ENCODE data around the gene TGIF1. TPM values are rescaled to one million over a fixed set of nuclear protein-coding genes. Genes with fewer than 3 reads are reported as not detected.

TGIF1 gene
- total RNA-seq, 1 experiment from 2014 or later: 61.9 TPM

DNA sequence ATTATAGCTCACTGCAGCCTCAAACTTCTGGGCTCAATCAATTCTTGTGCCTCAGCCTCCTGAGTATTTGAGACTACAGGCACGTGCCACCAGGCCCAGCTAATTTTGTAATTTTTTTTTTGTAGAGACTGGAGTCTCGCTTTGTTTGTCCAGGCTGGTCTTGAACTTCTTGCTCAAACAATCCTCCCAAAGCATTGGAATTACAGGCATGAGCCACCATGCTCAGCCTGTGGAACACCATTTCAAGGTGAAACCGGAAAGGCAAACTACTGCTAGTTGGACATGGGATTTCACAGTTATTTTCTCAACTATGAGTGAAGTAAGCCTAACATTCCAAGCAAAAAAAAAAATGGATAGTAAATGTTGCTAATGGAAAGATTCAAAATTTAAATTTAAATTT is 20.9 kb upstream of the TGIF1 start:
- DNase-seq (ENCODE audit: low read depth): no peak

DNA sequence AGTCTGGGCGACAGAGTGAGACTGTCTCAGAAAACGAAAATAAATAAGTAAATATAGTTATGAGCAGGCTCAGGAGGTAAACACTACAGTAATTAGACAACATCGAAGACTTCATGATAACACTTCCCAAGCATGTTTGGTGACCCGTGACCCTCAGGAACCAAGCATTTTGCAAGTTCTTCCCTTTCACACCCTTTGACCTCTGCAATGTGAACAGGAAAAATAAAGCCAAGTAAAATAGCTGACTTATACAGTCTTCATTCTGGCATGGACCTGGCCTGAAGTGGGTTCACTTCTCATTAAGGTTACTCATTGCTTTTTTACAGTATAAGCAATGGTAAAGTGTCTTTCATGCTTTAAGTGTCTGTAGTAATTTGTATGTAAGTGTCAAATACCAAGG is 15.3 kb upstream of the TGIF1 start:
- no peak for DNase-seq (ENCODE audit: low read depth)

DNA sequence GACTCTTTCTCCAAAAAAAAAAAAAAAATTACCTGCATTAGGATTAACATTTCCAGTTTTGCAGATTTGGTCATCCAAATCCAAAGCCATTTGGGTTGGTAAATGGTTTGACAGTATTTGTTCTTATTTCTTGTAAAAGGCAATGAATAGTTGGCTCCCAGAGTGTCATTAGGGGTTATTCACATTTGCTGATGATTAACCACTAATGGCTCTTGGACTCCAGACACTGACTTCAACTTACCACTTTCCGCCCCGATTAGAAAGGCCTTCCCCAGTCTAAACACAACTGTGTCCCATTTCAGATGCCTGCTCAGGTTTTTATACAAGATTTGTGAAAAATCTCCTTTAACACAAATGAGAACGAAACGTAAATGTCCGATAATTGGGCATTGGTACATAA is 9.6 kb upstream of the TGIF1 start:
- no peak for DNase-seq (ENCODE audit: low read depth)

DNA sequence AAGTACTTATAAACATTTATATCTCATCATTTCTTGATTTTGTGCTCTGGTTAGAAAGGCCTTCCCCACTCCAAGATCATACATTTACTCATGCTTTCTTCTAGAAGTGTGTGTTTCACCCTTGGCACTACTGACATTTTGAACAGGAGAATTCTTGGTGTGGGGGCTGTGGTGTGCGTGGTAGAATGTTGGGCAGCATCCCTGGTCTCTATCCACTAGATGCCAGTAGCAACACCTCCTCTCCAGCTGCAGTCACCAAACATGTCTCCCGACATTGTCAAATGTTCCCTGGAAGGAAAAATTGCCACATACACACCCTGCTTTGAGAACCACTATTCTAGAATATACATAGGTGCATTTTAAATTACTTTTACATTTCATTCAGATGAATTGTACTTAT is 8.7 kb upstream of the TGIF1 start:
- peak; percentile 59 for DNase-seq (ENCODE audit: low read depth)

DNA sequence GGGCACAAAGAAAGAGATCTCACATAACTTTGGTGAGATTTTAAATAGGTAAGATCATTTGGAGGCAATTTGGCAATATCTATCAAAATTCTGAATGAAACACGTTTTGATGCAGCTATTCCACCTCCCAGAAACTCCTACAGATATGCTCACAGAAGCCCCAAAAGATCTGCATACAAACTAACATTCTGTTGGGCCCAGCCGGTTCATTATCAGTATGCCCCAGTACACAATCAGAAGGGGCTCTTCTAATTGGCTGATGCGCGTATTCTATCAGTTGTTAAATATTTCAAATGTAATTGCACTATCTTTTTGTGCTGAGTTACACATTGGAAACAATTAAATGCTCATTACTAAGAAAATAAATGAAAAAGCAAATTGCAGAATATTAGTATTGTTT is 7.1 kb upstream of the TGIF1 start:
- DNase-seq (ENCODE audit: low read depth): no peak

DNA sequence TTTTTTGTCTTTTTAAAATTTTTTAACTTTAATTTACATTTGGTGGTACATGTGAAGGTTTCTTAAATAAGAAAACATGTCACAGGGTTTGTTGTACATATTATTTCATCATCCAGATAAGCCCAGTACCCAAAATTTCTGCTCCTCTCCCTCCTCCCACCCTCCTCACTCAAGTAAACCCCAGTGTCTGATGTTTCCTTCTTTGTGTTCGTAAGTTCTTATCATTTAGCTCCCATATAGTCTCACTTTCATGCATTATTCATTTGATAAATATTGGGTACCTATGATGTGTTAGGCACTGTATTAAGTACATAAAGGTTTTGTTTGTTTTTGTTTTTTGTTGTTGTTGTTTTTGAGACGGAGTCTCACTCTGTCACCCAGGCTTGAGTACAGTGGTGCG is 5.7 kb upstream of the TGIF1 start:
- no peak for DNase-seq (ENCODE audit: low read depth)

DNA sequence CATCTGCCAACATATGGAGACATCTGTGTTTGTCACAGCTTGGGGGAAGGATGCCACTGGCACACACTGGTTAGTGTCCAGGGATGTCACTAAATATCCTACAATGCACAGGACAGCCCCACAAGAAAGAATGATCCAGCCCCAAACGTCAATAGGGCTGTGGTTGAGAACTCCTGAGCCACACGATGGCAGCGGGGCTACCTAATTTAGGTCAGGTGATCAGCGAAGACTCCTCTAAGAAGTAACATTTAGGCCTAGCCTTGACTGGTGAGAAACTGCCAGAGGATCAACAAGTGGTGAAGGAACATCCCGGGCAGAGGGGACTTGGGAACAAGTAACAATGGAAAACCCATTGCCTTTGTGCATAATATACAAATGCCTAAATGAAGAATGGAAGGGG is 5.0 kb upstream of the TGIF1 start:
- no peak for DNase-seq (ENCODE audit: low read depth)

DNA sequence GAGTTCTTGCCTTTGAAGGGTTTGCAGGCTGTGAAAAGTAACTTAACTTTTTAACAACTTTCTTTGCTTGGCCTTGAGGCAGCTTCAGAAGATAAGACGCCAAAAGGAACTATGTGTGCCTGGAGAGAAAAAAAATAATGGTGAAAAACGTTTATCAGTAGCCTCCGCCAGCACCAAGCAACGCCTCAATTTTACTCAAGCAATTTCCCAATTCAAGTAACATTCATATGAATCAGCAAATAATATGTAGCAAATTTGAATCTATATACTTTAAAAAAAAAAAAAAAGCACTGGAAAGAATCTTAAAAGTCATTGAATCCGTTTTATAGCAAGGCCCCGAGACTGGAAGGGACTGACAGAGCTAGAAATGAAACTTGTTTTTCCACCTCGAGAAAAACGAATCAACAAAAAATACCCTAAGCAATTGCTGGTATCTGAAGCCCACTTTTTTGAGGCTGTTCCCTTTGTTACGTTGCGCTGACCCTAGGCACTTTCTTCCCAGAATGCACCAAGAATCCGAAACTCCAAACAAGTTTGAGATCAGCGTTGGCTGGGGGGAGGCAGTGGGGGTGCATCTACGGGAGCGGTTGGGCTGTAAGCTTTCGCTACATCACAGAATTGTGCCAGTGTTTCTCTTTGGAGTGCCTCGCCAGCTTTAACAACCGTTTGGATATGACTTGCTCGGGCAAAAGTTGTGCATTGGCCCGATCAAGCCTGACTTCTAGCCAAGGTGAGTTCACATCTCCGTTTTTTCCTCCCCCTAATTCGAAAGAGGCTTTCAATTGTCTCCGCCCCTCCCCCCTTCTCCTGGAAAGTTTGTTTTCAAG is 2.7 kb upstream of the TGIF1 start:
- peak; percentile 50 for DNase-seq (ENCODE audit: low read depth)

DNA sequence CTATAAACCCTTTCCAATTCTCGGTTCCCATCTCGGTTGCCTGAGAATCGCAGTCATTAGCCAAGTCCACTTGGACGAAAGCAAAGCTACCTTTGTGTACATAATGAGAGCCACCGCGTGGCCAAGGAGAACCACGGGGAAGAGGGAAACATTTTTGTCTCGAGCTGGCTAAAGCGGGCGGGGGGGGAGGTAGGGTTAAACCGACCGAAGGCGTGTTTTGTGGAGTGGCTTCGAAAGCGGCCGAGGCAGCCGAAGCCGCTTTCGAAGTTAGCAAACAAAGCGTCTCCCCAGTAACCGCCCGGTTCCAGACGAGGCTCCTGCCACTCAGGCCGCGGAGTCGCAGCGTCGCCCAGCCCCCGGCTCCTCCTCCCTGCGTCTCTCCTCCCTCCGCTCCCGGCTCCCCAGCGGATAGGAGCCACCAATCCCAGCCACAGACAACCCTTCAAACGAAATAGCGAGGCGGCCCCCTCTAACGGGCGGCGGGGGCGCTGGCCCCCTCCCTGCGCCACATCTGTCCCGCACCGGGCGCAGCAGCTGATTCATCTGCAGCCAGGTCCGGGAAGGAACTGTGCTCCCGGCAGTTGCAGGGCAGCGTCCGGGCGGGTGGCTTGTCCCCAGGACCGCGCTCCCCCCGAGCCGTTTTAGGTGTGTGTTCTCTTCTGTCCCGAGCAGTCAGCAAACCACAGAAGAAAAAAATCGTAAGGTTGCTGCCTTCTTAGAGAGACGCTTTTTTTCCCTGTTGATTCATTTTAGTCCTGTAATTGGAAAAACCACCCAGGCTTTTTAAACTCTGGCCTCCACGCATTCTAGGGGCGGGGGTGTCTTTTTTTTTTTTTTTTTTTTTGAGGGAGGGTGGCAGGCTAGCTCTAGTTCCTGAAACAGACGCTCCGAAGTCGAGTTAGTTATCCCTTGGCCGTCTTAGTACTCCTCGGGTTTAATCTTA is 1.8 kb upstream of the TGIF1 start:
- DNase-seq (ENCODE audit: low read depth): peak; percentile 99

DNA sequence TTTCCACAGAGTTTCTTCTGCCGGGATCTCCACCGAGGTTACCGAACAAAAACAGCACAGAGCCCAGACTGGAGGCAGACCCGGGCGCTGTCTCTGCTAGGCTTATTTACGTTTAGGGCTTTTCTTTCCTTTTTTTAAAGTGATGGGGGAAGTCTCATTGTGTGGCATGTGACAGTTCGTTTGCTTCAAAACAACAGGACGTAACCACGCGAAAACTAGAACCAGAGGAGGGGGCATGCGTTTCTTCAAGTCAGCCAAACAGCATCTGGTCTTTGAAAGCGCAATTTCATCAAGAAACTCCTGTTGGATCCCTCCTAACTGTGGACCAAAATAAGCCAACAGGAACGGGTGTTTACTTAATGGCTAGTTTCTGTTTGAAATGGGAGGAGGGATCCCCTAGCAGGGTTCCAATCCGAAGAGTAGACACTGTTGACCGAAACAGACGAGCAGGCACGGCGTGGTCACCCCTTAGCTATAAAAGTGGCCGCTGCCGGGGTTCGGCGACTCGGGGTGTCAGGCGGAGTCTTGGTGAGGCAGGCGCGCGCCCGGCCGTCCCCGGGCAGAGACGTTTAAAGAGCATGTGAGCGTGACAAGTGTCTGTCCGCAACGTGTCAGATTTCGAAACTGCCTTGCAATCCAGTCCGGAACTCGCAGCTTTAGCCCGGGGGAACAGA is 997 bp upstream of the TGIF1 start:
- DNase-seq (ENCODE audit: low read depth): no peak

DNA sequence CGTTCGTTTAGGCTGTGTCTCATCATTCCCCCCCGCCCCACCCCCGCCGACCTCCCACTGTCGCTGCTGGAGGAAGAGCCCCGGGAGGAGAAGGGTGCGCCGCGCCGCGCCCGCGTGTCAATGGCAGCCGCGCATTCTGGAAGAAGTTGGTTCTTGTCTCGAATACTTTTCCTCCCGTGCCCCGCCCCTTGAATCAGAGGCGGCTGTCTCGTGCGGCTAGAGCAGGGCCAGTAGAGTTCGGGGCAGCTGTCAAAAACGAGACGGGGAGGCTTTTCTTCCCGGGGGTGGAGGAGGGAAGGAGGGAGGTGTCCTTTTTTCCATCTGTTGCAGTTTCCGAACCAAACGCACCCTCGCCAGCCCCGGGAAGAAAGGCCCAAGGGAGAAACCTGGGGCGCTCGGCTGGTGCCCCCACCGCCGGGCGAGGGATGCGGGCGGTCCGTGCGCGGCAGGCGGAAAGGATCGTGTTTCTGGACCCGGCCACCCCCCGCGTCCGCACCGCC is 410 bp upstream of the TGIF1 start:
- peak; percentile 77 for DNase-seq (ENCODE audit: low read depth)

DNA sequence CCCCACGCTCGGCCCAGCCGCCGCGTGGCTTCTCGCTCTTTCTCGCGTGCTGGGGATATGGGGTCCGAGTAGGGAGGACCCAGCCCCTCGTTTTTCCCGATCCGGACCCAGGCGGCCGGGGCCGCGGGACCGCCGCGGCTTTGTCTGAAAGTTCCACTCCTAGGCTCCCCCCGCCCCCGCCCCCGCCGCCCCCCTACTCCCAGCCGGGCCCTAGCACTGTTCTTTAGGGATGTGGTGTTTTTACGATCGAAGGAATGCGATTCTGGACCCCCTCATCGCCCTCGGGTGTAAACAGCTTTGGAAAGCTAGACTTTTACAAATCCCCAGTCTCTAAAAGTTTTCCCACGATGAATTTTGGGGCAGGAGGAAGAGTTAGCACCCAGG is 819 bp downstream of the TGIF1 start:
- no peak for DNase-seq (ENCODE audit: low read depth)

DNA sequence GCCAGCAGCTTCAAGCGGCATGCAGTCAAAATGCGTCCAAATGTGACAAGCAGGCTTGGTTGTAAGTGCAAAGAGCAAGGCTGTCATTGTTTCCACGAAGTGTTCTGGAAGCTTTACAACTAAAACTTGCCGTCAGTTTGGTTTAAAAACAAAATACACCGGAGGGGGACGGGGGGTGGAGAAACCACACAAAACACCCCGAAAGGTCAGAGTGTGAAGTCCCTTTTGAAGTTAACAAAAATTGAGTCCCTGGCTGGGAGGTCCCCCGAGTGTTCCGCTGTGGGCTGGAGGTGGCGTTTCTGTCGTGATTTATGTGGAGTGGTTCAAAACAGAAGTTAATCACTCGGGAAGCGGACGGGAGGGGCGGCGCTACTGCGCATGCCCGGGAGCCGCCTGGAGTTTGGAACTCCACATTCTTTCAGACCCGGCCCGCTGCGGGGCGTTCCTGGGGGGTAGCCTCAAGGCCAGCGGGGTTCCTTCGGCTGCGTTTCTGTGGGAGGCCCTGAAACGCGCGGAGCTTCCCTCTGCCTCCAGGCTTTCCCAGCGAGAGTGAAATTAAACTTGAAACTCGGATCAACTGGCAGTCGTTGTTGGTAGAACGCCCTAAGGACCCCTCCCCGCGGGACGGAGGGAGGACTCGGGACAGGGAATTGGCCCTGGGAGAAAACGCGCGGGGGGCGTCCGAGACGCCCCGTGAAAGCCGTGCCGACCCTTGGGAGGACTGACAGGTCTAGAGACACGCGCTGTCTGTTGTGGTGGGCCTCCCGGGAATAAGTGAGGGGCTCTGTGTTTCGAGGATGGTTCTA is 1.4 kb downstream of the TGIF1 start:
- peak; percentile 84 for DNase-seq (ENCODE audit: low read depth)

DNA sequence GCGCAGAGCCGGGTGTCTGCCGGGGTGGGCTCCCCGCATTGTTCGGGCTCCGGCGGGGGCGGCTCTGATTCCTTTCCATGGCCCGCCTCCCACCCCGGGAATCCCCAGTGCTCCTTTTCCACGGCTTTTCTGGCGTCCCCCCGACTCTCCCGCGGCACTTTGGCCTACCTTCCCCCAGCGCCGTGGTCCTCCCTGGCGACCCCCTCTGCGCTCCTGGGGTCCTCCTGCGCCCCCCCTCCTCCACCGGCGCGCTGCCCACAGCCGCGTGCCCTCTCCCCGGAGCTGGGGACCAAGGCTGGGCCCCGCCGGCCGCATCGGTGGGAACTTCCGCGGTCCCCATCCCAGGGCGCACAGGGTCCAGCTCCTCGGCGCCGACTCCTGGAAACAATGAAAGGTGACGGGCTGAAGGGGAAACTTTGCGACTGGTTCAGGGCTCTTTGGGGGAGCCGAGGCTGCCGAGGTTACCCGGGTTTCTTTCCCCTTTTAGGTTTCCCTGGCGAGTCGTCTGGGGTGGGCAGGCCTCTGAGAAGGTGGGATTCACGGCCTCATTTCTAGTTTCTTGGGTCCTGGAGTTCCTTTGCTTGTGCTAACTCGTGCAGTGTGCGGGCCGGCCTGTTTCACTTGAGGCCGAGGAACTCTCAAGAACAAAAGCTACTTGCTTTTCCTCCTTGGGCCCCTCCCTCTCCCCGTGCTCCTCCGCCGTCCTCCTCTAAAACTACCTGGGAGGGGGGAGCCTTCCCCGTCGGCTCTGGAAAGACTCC is 2.2 kb downstream of the TGIF1 start:
- peak; percentile 51 for DNase-seq (ENCODE audit: low read depth)

DNA sequence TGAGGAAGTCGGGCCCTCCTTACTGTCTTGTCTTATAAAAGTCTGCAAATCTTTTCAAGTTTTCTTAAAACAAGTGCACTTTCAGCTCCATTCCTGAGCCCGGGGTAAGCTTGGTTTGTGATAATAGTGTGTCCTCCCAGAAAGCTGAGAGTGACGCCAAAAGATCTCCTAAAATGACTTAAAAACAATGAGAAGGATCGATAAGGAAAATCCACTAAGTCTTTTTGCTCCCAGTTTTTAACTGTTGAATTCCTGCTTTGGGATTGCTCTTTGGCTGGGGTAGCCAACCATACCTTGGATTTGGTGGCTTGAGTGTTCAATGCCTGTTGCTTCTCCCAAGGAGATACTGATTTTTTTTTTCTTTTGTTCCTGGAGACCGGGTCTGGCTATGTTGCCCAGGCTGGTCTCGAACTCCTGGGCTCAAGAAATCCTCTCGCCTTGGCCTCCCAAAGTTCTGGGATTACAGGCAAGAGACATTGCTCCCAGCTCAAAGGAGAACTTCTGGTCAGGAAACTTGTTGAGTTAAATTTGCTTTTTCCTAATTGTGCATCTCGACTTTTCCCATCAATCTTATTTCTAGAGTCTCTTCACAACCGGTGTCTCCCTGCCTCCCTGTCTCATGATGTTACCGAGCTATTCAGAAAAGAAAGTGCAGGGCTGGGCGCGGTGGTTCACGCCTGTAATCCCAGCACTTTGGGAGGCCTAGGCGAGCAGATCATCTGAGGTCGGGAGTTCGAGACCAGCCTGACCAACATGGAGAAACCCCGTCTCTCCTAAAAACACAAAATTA is 3.0 kb downstream of the TGIF1 start:
- DNase-seq (ENCODE audit: low read depth): peak; percentile 20

DNA sequence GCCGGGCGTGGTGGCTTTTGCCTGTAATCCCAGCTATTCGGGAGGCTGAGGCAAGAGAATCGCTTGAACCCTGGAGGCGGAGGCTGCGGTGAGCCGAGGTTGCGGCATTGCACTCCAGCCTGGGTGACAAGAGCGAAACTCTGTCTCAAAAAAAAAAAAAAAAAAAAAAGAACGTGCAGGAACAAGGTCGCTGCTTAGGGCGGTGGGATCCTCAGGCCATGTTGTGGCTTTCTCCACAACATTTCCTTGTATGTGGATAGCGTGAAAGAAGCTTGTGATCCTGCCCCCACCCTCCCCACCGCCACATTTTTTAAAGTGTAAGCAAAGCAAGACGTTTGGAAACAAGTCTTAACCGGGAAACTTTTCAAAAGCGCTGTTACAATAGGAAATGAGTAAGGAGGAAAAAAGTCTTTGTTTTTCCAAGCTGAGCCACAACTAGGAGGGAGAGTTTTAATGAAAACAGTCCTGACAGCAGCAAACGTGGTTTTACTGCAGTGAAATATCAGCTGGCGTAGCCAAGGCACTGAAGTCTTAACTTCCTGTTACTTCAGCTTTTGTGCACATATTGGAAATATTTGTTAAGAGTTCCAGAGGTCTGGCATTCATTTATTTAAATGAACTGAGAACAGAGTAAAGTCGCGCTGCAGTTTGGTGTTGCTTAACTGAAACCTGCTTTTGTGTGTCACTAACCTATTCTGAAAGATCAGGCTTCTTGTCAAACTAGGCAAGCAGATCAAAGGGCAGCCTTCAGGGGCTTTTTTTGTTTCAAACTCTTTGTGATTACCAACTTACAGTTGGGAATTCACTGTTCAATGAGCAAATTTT is 3.8 kb downstream of the TGIF1 start:
- peak; percentile 94 for DNase-seq (ENCODE audit: low read depth)

DNA sequence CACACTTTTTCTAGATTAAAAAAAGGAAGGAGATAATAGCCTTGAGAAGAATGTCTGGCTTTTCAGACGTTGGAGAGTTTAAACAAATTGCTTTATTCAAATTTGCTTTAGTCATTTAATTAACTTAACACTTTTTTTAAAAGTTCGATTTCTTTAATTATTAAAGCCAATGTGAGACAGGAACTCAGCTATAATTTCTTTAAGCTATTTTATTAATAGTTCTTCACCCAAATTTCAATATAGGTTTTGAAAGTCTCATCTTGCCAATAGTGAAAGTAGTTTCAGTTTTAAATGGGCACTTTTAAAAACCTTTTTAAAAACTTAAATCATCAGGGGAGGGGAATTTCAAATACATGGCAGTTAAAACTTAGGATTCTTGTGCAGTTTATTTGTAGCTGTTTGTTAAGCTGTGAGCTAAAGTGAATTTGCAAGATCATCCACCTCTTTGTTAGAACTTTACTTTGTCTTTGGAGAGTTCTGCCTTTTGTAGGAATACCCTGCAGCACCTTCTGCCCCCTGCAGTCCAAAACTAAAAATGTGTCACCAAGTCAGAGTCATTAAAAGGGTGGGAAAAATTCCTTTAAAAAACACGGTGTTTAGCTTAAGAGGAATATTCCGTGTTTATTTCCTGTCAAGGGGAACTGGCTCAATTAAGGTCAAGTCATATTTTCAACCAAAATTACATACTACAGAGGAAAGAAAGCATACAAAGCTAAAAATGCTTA is 4.6 kb downstream of the TGIF1 start:
- DNase-seq (ENCODE audit: low read depth): peak; percentile 62
